HEK293 (cell line): ENCODE data around the gene GFI1.

Source experiments
- AEBP2 ChIP-seq: fragments of 450-650 bp; formaldehyde crosslinking; IDR thresholded peaks from 2 replicates; pipeline ENCODE4 v1.5.1; 2016; ENCODE audit warnings: missing biosample characterization, missing genetic modification characterization, borderline replicate concordance
- CTCF ChIP-seq: fragments of 450-650 bp; formaldehyde crosslinking; IDR thresholded peaks from 2 replicates; pipeline ENCODE4 v1.5.1; 2016; ENCODE audit warnings: missing biosample characterization, missing genetic modification characterization
- EGR2 ChIP-seq: fragments of 450-650 bp; formaldehyde crosslinking; IDR thresholded peaks from 2 replicates; pipeline ENCODE4 v1.5.1; 2016; ENCODE audit warnings: low read depth, missing biosample characterization, missing genetic modification characterization
- GLIS1 ChIP-seq: fragments of 450-650 bp; formaldehyde crosslinking; IDR thresholded peaks from 2 replicates; pipeline ENCODE4 v1.5.1; 2016; ENCODE audit warnings: missing biosample characterization, missing genetic modification characterization
- GLIS2 ChIP-seq: fragments of 450-650 bp; formaldehyde crosslinking; IDR thresholded peaks from 2 replicates; pipeline ENCODE4 v1.5.1; 2016; ENCODE audit warnings: missing biosample characterization, missing genetic modification characterization
- KLF1 ChIP-seq: fragments of 450-650 bp; formaldehyde crosslinking; IDR thresholded peaks from 2 replicates; pipeline ENCODE4 v1.5.1; 2016; ENCODE audit warnings: missing biosample characterization, missing genetic modification characterization
- PRDM10 ChIP-seq: fragments of 450-650 bp; formaldehyde crosslinking; IDR thresholded peaks from 2 replicates; pipeline ENCODE4 v1.5.1; 2016; ENCODE audit warnings: missing biosample characterization, missing genetic modification characterization
- SCRT2 ChIP-seq: fragments of 450-650 bp; formaldehyde crosslinking; IDR thresholded peaks from 2 replicates; pipeline ENCODE4 v1.5.1; 2016; ENCODE audit warnings: missing biosample characterization, missing genetic modification characterization
- SP2 ChIP-seq: fragments of 450-650 bp; formaldehyde crosslinking; IDR thresholded peaks from 2 replicates; pipeline ENCODE4 v1.5.1; 2016; ENCODE audit warnings: missing biosample characterization, missing genetic modification characterization
- SP7 ChIP-seq: fragments of 450-650 bp; formaldehyde crosslinking; IDR thresholded peaks from 2 replicates; pipeline ENCODE4 v1.5.1; 2016; ENCODE audit warnings: missing biosample characterization, missing genetic modification characterization
- TCF7L2 ChIP-seq: IDR thresholded peaks from 2 replicates; pipeline ENCODE4 v1.6.1; 2011; ENCODE audit warnings: low read depth, mild to moderate bottlenecking, inconsistent platforms, low read length, moderate library complexity, borderline replicate concordance
- YY2 ChIP-seq: fragments of 450-650 bp; formaldehyde crosslinking; IDR thresholded peaks from 2 replicates; pipeline ENCODE4 v1.5.1; 2016; ENCODE audit warnings: missing biosample characterization, missing genetic modification characterization
- ZBTB11 ChIP-seq: fragments of 450-650 bp; formaldehyde crosslinking; conservative IDR thresholded peaks from 2 replicates; pipeline ENCODE4 v1.5.1; 2016; ENCODE audit warnings: low read depth, missing biosample characterization, missing genetic modification characterization
- ZEB2 ChIP-seq: fragments of 450-650 bp; formaldehyde crosslinking; IDR thresholded peaks from 2 replicates; pipeline ENCODE4 v1.5.1; 2016; ENCODE audit warnings: missing biosample characterization, missing genetic modification characterization
- ZFHX2 ChIP-seq: fragments of 450-650 bp; formaldehyde crosslinking; conservative IDR thresholded peaks from 2 replicates; pipeline ENCODE4 v1.5.1; 2016; ENCODE audit warnings: missing biosample characterization, missing genetic modification characterization
- ZIC2 ChIP-seq: fragments of 450-650 bp; formaldehyde crosslinking; IDR thresholded peaks from 2 replicates; pipeline ENCODE4 v1.5.1; 2016; ENCODE audit warnings: missing biosample characterization, missing genetic modification characterization
- ZNF138 ChIP-seq: fragments of 450-650 bp; formaldehyde crosslinking; IDR thresholded peaks from 2 replicates; pipeline ENCODE4 v1.5.1; 2016; ENCODE audit warnings: missing biosample characterization, missing genetic modification characterization, borderline replicate concordance
- ZNF211 ChIP-seq: fragments of 450-650 bp; formaldehyde crosslinking; IDR thresholded peaks from 2 replicates; pipeline ENCODE4 v1.5.1; 2016; ENCODE audit warnings: low read depth, missing biosample characterization, missing genetic modification characterization
- ZNF221 ChIP-seq: fragments of 450-650 bp; formaldehyde crosslinking; IDR thresholded peaks from 2 replicates; pipeline ENCODE4 v1.5.1; 2017; ENCODE audit warnings: missing biosample characterization, missing genetic modification characterization, borderline replicate concordance
- ZNF24 ChIP-seq: fragments of 450-650 bp; formaldehyde crosslinking; IDR thresholded peaks from 2 replicates; pipeline ENCODE4 v1.5.1; 2016; ENCODE audit warnings: missing biosample characterization, missing genetic modification characterization
- ZNF433 ChIP-seq: fragments of 450-650 bp; formaldehyde crosslinking; IDR thresholded peaks from 2 replicates; pipeline ENCODE4 v1.5.1; 2016; ENCODE audit warnings: missing biosample characterization, missing genetic modification characterization, low read depth
- ZNF596 ChIP-seq: fragments of 450-650 bp; IDR thresholded peaks from 2 replicates; pipeline ENCODE4 v1.5.0; 2018; ENCODE audit warnings: missing biosample characterization, mild to moderate bottlenecking, missing genetic modification characterization, moderate library complexity
- ZNF768 ChIP-seq: fragments of 450-650 bp; formaldehyde crosslinking; IDR thresholded peaks from 2 replicates; pipeline ENCODE4 v1.5.1; 2018; ENCODE audit warnings: missing biosample characterization, mild to moderate bottlenecking, missing genetic modification characterization
- ZSCAN18 ChIP-seq: fragments of 450-650 bp; formaldehyde crosslinking; IDR thresholded peaks from 2 replicates; pipeline ENCODE4 v1.5.1; 2016; ENCODE audit warnings: missing biosample characterization, missing genetic modification characterization
- ZSCAN23 ChIP-seq: fragments of 450-650 bp; formaldehyde crosslinking; IDR thresholded peaks from 2 replicates; pipeline ENCODE4 v1.5.1; 2016; ENCODE audit warnings: missing biosample characterization, missing genetic modification characterization
- TF ChIP-seq, protein P1 (sequence below): fragments of 450-650 bp; formaldehyde crosslinking; IDR thresholded peaks from 2 replicates; pipeline ENCODE4 v1.5.1; 2016; ENCODE audit warnings: missing biosample characterization, missing genetic modification characterization

The GFI1 gene

DNA sequence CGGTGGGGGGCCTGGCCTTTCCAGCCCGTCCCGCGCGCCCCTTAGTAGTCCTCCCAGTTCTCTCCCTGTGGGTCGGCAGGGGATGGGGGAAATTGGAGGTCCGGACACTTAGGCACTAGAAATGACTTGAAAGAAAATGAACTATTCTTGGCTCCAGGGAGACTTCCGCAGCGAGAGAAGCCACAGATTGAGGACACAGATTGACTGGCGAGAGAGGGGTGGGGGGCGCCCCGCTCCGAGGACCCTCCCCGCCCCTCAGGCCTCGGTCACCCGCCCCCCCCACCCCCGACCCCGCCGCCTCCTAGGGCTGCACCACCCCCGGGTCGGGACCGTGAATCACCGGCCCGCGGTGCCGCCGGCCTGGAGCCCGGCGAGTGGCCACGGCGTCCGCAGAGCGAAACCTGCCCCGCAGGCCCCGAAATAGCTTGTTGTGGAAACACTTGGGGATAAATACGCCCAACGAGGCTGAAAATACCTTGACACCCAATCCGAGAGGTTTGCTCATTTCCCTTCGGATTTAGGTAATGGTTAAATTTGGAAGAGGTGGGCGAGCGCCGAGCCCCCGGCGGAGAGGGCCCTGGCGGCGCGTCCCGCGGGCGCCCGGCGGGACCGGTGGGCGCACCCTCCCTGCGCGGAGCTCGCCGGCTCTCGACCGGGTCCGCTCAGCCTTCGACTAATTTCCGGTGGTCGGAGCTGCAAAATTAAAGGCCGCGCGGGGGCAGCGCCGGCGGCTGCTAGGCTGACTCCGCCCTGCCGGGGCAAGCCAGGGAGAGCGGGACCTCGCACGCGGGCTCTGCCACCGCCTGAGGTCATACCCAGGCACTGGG, at the start of gene GFI1 (continued):
- TF ChIP-seq CTCF (tag by site-specific recombination) (peak; percentile 62; the same call in 1 of the 2 replicates), ZNF221 (tag by site-specific recombination) (no peak), SP2 (peak; percentile 62), ZEB2 (tag by site-specific recombination) (peak; percentile 78), AEBP2 (no peak), ZNF768 (0 out of 2 replicates have a peak, but pooled peaks have one; percentile 6), ZNF211 (tag by site-specific recombination) (no peak), GLIS1 (tag by site-specific recombination) (peak; percentile 69), ZNF596 (tag by site-specific recombination) (no peak), ZBTB11 (tag by site-specific recombination) (peak; percentile 62), EGR2 (tag by site-specific recombination) (peak; percentile 32; the same call in 1 of the 2 replicates), KLF1 (peak; percentile 58), ZIC2 (no peak), TCF7L2 (no peak), PRDM10 (tag by site-specific recombination) (peak; percentile 35; the same call in 1 of the 2 replicates), SP7 (tag by site-specific recombination) (peak; percentile 77), ZFHX2 (peak; percentile 66; the same call in 1 of the 2 replicates), SCRT2 (tag by site-specific recombination) (no peak), ZSCAN23 (tag by site-specific recombination) (no peak), GLIS2 (tag by site-specific recombination) (peak; percentile 58), ZSCAN18 (tag by site-specific recombination) (no peak), ZNF24 (tag by site-specific recombination) (no peak), ZNF433 (no peak), ZNF138 (tag by site-specific recombination) (no peak), YY2 (tag by site-specific recombination) (no peak)
- TF ChIP-seq, protein P1, sequence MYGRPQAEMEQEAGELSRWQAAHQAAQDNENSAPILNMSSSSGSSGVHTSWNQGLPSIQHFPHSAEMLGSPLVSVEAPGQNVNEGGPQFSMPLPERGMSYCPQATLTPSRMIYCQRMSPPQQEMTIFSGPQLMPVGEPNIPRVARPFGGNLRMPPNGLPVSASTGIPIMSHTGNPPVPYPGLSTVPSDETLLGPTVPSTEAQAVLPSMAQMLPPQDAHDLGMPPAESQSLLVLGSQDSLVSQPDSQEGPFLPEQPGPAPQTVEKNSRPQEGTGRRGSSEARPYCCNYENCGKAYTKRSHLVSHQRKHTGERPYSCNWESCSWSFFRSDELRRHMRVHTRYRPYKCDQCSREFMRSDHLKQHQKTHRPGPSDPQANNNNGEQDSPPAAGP (tag by site-specific recombination): peak; percentile 50; the same call in 1 of the 2 replicates
